Panc1 (cell line): ENCODE data around the gene GRAMD2A. TPM values are rescaled to one million over a fixed set of nuclear protein-coding genes. Genes with fewer than 3 reads are reported as not detected.

Experiments used
- ATAC-seq: fragments of 200-7000 bp; cut with Tn5 transposase; 2 replicates; pipeline ENCODE4 v1.9.1; 2020; ENCODE audit warnings: mild to moderate bottlenecking, moderate library complexity
- BruUV-seq: library from RNA; stranded (reverse); fragments of 400-500 nt; replicated peaks from 2 replicates; lab custom pipeline; 2021; lab: Mats Ljungman, UMichigan
- CTCF ChIA-PET: fragments of 300-600 bp; sonication (Branson Sonifier 250); formaldehyde crosslinking; loops from one replicate; lab custom pipeline; 2022; ENCODE audit warnings: antibody characterized with exemption; lab: Charles Lee
- POLR2A ChIA-PET: fragments of 300-600 bp; sonication (Branson Sonifier 250); formaldehyde crosslinking; loops from one replicate; lab custom pipeline; 2022; ENCODE audit warnings: antibody characterized with exemption; lab: Charles Lee
- DNase-seq: peaks from one replicate; pipeline ENCODE4 v3.0.0-alpha.2; 2010; ENCODE audit warnings: low read depth, low spot score
- H3K27ac ChIP-seq: 2 replicates; pipeline ENCODE4 v1.5.1; 2011; ENCODE audit warnings: mild to moderate bottlenecking, low read length, inconsistent platforms
- H3K27me3 ChIP-seq: fragments of 200-500 bp; sonication (Bioruptor generic); 2 replicates; pipeline ENCODE4 v1.6.0; 2014; ENCODE audit warnings: low read length, inconsistent platforms; ENCODE audit not compliant: control insufficient read depth, insufficient read depth
- H3K36me3 ChIP-seq: fragments of 200-500 bp; sonication (Bioruptor generic); 2 replicates; pipeline ENCODE4 v1.5.1; 2014; ENCODE audit warnings: inconsistent platforms, mild to moderate bottlenecking, low read length, moderate library complexity; ENCODE audit not compliant: control insufficient read depth, insufficient read depth
- H3K4me1 ChIP-seq: 2 replicates; pipeline ENCODE4 v1.5.1; 2011; ENCODE audit warnings: inconsistent platforms, mild to moderate bottlenecking, low read length, moderate library complexity; ENCODE audit not compliant: control insufficient read depth, insufficient read depth
- H3K4me3 ChIP-seq, 2 experiments: 2 replicates each; pipeline ENCODE4 v1.5.1; 2011 to 2012; ENCODE audit warnings: low read depth in 2 of 2, low read length in 2 of 2, mild to moderate bottlenecking in 2 of 2, inconsistent platforms in 1 of 2, moderate library complexity in 1 of 2
- H3K9me3 ChIP-seq: fragments of 200-500 bp; sonication (Bioruptor generic); 2 replicates; pipeline ENCODE4 v1.5.1; 2014; ENCODE audit warnings: low read depth, mild to moderate bottlenecking, inconsistent platforms, low read length, moderate library complexity; ENCODE audit not compliant: control insufficient read depth, insufficient read depth
- CTCF ChIP-seq: fragments of 450-650 bp; IDR thresholded peaks from 2 replicates; pipeline ENCODE4 v1.5.1; 2017; ENCODE audit warnings: mild to moderate bottlenecking
- POLR2AphosphoS5 ChIP-seq: IDR thresholded peaks from 2 replicates; pipeline ENCODE4 v1.6.1; 2012; ENCODE audit warnings: mild to moderate bottlenecking, low read depth, low read length, moderate library complexity
- REST ChIP-seq, 2 experiments: IDR thresholded peaks; 2 replicates each; pipeline ENCODE4 v1.6.1; 2011 to 2012; ENCODE audit warnings: low read depth in 2 of 2, control low read depth in 1 of 2, low read length in 1 of 2, mild to moderate bottlenecking in 1 of 2, moderate library complexity in 1 of 2; ENCODE audit not compliant: insufficient read depth in 1 of 2
- SIN3A ChIP-seq: IDR thresholded peaks from 2 replicates; pipeline ENCODE4 v1.6.1; 2012; ENCODE audit warnings: low read depth, mild to moderate bottlenecking, low read length, moderate library complexity, borderline replicate concordance; ENCODE audit not compliant: insufficient read depth
- TCF7L2 ChIP-seq: IDR thresholded peaks from 2 replicates; pipeline ENCODE4 v1.6.1; 2011; ENCODE audit warnings: mild to moderate bottlenecking, low read depth, low read length, inconsistent platforms
- in situ Hi-C: cut with HindIII; loops from 2 replicates; pipeline ENCODE4 v1.10.0; 2016; ENCODE audit warnings: low sequenced_read_pairs, low pct_unique_long_range_greater_than_20kb
- intact Hi-C: fragments of 100-400 bp; cut with micrococcal nuclease; formaldehyde crosslinking; loops from one replicate; pipeline ENCODE4 v1.10.0; 2022; ENCODE audit not compliant: unreplicated experiment
- total RNA-seq: library from RNA; stranded (reverse); gene quantifications from one replicate; pipeline ENCODE4 v1.2.1, GENCODE V29; 2021; ENCODE audit not compliant: unreplicated experiment

The GRAMD2A gene
- total RNA-seq, 1 experiment from 2014 or later: 1.3 TPM

GRCh38 chr15:72205896-72206676 is 8.5 kb upstream of the GRAMD2A start:
- no peak overlapping the region for H3K4me3 ChIP-seq
- ATAC-seq (no peak), DNase-seq (no peak)
- TF ChIP-seq REST (IDR thresholded peaks at IDR 0.05; ENCODE audit: insufficient read depth in 1 of 2, low read depth in 2 of 2, low read length in 1 of 2) (no peak), CTCF (no peak), POLR2AphosphoS5 (no peak), TCF7L2 (no peak), SIN3A (no peak)
- BruUV-seq: no TSS peak
- H3K4me1 ChIP-seq: peaks cover 16% of the 10 kb centered on the region
- H3K27ac ChIP-seq: no peak overlapping the region
- in situ Hi-C loops (no loop called here), intact Hi-C loops (no loop called here)
- ChIA-PET CTCF (interaction anchor here (0.6 kb wide), 1 partner anchor 19 kb away, joined by 4 read pairs; no protein-coding TSS in a partner anchor), POLR2A (interaction anchor here (0.5 kb wide), 1 partner anchor 50 kb away, joined by 3 read pairs; no protein-coding TSS in a partner anchor)
- H3K9me3 ChIP-seq: no peaks in the 10 kb centered on the region
- H3K36me3 ChIP-seq: peaks cover 71% of the 10 kb centered on the region
- no peaks in the 10 kb centered on the region for H3K27me3 ChIP-seq

- intact Hi-C loops (no loop called here), in situ Hi-C loops (no loop called here)
- TF ChIP-seq REST (IDR thresholded peaks at IDR 0.05; ENCODE audit: insufficient read depth in 1 of 2, low read depth in 2 of 2, low read length in 1 of 2) (no peak), TCF7L2 (no peak), SIN3A (no peak), CTCF (no peak), POLR2AphosphoS5 (no peak)
- POLR2A ChIA-PET: no interaction called here
- CTCF ChIA-PET: no interaction called here
- H3K9me3 ChIP-seq: no peaks in the 10 kb centered on the region
- H3K4me3 ChIP-seq: no peak overlapping the region
- ATAC-seq: no peak
- peaks cover 18% of the 10 kb centered on the region for H3K4me1 ChIP-seq
- no peaks in the 10 kb centered on the region for H3K27me3 ChIP-seq
- BruUV-seq: no TSS peak
- peaks cover 69% of the 10 kb centered on the region for H3K36me3 ChIP-seq
- DNase-seq: no peak
- no peak overlapping the region for H3K27ac ChIP-seq
Measured at GRCh38 chr15:72205273-72205672, 7.7 kb upstream of the GRAMD2A start.
